ENCODE results near the gene P3H1.

DNA sequence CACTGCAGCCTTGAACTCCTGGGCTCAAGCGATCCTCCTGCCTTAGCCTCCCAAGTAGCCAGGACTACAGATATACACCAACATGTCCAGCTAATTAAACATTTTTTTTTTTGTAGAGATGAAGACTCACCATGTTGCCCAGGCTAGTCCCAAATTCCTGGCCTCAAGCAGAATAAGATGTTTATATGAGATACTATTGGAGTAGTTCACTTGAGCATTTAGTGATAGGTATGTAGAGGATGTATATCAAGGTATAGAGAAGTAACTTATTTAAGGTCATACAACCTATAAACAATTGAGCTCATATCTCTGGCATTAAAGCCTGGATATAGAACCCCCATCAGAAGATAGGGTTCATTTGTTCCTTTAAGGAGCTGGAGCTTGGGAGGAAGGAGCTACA, 13.3 kb upstream of the P3H1 start:
- TF ChIP-seq, protein P1, sequence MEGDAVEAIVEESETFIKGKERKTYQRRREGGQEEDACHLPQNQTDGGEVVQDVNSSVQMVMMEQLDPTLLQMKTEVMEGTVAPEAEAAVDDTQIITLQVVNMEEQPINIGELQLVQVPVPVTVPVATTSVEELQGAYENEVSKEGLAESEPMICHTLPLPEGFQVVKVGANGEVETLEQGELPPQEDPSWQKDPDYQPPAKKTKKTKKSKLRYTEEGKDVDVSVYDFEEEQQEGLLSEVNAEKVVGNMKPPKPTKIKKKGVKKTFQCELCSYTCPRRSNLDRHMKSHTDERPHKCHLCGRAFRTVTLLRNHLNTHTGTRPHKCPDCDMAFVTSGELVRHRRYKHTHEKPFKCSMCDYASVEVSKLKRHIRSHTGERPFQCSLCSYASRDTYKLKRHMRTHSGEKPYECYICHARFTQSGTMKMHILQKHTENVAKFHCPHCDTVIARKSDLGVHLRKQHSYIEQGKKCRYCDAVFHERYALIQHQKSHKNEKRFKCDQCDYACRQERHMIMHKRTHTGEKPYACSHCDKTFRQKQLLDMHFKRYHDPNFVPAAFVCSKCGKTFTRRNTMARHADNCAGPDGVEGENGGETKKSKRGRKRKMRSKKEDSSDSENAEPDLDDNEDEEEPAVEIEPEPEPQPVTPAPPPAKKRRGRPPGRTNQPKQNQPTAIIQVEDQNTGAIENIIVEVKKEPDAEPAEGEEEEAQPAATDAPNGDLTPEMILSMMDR (conservative IDR thresholded peaks at IDR 0.05), result no peak
- TF ChIP-seq ZFX (IDR thresholded peaks at IDR 0.05), result no peak
